Upper lobe of right lung (tissue), 1 donor: Measurements from ENCODE around the gene WDR27. TPM values are rescaled to one million over a fixed set of nuclear protein-coding genes. Genes with fewer than 3 reads are reported as not detected.
A peak's percentile ranks its signal among the peaks of the same experiment; 100 is the strongest.
"Not testable (repeated sequence)": the region's sequence is repeated elsewhere in the genome, so short reads cannot be mapped to it uniquely, and the experiment has no call there.

ENCODE experiments used
- ATAC-seq: fragments of 200-7000 bp; cut with Tn5 transposase; one replicate; pipeline ENCODE4 v1.9.1; 2020; ENCODE audit warnings: mild to moderate bottlenecking, moderate library complexity
- DNase-seq: peaks from one replicate; pipeline ENCODE4 v3.0.0-alpha.2; 2020
- H3K27ac ChIP-seq: fragments of 200-600 bp; one replicate; pipeline ENCODE4 v1.8.0; 2022
- H3K27me3 ChIP-seq: fragments of 200-600 bp; one replicate; pipeline ENCODE4 v1.8.0; 2022; ENCODE audit warnings: mild to moderate bottlenecking
- H3K36me3 ChIP-seq: fragments of 200-600 bp; one replicate; pipeline ENCODE4 v1.8.0; 2022
- H3K4me1 ChIP-seq: fragments of 200-600 bp; one replicate; pipeline ENCODE4 v1.8.0; 2022
- H3K4me3 ChIP-seq: fragments of 200-600 bp; one replicate; pipeline ENCODE4 v1.8.0; 2022; ENCODE audit warnings: mild to moderate bottlenecking
- H3K9me3 ChIP-seq: fragments of 200-600 bp; one replicate; pipeline ENCODE4 v1.8.0; 2022
- CTCF ChIP-seq: fragments of 200-600 bp; IDR thresholded peaks from one replicate; pipeline ENCODE4 v1.8.0; 2022; ENCODE audit warnings: antibody characterized with exemption
- intact Hi-C: fragments of 100-400 bp; cut with DNase I; formaldehyde crosslinking; loops from one replicate; pipeline ENCODE4 v1.11.0; 2022
- total RNA-seq: library from RNA; stranded (reverse); fragmentation: NEBNext Ultra II Directional; extraction: Animal tissue kit (Norgen Biotek cat#: 25700); gene quantifications from one replicate; pipeline ENCODE4 v1.2.1, GENCODE V29; 2021
- donor health status: DM: no; HTN: yes; CAD: no; lungs with severe emphysema.

Gene WDR27
- total RNA-seq, 1 donor from 2014 or later = 39.0 TPM

- DNase-seq = no peak
- ATAC-seq = no peak
- Histone ChIP-seq H3K4me1 (no peaks in the 10 kb centered on the region), H3K36me3 (no peaks in the 10 kb centered on the region), H3K4me3 (no peak overlapping the region), H3K27ac (no peak overlapping the region), H3K27me3 (no peaks in the 10 kb centered on the region), H3K9me3 (no peaks in the 10 kb centered on the region)
- no peak for TF ChIP-seq CTCF
- intact Hi-C loops = no loop called here
Measured at GRCh38 chr6:169647637-169648036, 54.2 kb downstream of the WDR27 start.

GRCh38 chr6:169646906-169647567 lies 54.8 kb downstream of the WDR27 start:
- no peak for TF ChIP-seq CTCF
- Histone ChIP-seq H3K27me3 (no peaks in the 10 kb centered on the region), H3K27ac (no peak overlapping the region), H3K36me3 (no peaks in the 10 kb centered on the region), H3K4me3 (no peak overlapping the region), H3K4me1 (no peaks in the 10 kb centered on the region), H3K9me3 (no peaks in the 10 kb centered on the region)
- intact Hi-C loops = no loop called here
- DNase-seq = no peak
- ATAC-seq = peak; percentile 84

- H3K27me3 ChIP-seq, DNase-seq, intact Hi-C loops, H3K27ac ChIP-seq, H3K36me3 ChIP-seq, H3K4me1 ChIP-seq, H3K9me3 ChIP-seq, H3K4me3 ChIP-seq, ATAC-seq: not testable (repeated sequence)
Measured at GRCh38 chr6:169645459-169645858, 56.4 kb downstream of the WDR27 start.

GRCh38 chr6:169643521-169643920 lies 58.3 kb downstream of the WDR27 start:
- TF ChIP-seq CTCF = no peak
- no peaks in the 10 kb centered on the region for H3K36me3 ChIP-seq
- H3K27ac ChIP-seq = no peak overlapping the region
- intact Hi-C loops = no loop called here
- DNase-seq = no peak
- H3K27me3 ChIP-seq = no peaks in the 10 kb centered on the region
- H3K4me1 ChIP-seq = no peaks in the 10 kb centered on the region
- no peak overlapping the region for H3K4me3 ChIP-seq
- ATAC-seq = no peak
- H3K9me3 ChIP-seq = no peaks in the 10 kb centered on the region

GRCh38 chr6:169642455-169642854 lies 59.4 kb downstream of the WDR27 start:
- TF ChIP-seq CTCF = no peak
- DNase-seq = no peak
- intact Hi-C loops = no loop called here
- Histone ChIP-seq H3K36me3 (no peaks in the 10 kb centered on the region), H3K9me3 (no peaks in the 10 kb centered on the region), H3K27ac (no peak overlapping the region), H3K27me3 (no peaks in the 10 kb centered on the region), H3K4me3 (no peak overlapping the region), H3K4me1 (no peaks in the 10 kb centered on the region)
- no peak for ATAC-seq

- DNase-seq = no peak
- intact Hi-C loops = no loop called here
- H3K36me3 ChIP-seq = no peaks in the 10 kb centered on the region
- H3K27me3 ChIP-seq = no peaks in the 10 kb centered on the region
- H3K4me3 ChIP-seq = no peak overlapping the region
- no peaks in the 10 kb centered on the region for H3K4me1 ChIP-seq
- no peak for ATAC-seq
- H3K9me3 ChIP-seq = no peaks in the 10 kb centered on the region
- no peak overlapping the region for H3K27ac ChIP-seq
- TF ChIP-seq CTCF = no peak
Measured at GRCh38 chr6:169641461-169642085, 60.3 kb downstream of the WDR27 start.
